ENCODE measurements around the gene USP32.
"Not testable (repeated sequence)": the region's sequence is repeated elsewhere in the genome, so short reads cannot be mapped to it uniquely, and the experiment has no call there.

GRCh38 chr17:60378187-60378586, 13.7 kb downstream of the USP32 start:
- TF ChIP-seq, protein P1, sequence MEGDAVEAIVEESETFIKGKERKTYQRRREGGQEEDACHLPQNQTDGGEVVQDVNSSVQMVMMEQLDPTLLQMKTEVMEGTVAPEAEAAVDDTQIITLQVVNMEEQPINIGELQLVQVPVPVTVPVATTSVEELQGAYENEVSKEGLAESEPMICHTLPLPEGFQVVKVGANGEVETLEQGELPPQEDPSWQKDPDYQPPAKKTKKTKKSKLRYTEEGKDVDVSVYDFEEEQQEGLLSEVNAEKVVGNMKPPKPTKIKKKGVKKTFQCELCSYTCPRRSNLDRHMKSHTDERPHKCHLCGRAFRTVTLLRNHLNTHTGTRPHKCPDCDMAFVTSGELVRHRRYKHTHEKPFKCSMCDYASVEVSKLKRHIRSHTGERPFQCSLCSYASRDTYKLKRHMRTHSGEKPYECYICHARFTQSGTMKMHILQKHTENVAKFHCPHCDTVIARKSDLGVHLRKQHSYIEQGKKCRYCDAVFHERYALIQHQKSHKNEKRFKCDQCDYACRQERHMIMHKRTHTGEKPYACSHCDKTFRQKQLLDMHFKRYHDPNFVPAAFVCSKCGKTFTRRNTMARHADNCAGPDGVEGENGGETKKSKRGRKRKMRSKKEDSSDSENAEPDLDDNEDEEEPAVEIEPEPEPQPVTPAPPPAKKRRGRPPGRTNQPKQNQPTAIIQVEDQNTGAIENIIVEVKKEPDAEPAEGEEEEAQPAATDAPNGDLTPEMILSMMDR (conservative IDR thresholded peaks at IDR 0.05; ENCODE audit: low read length), result not testable (repeated sequence)
- TF ChIP-seq EZH2phosphoT487 (IDR thresholded peaks at IDR 0.05; ENCODE audit: borderline replicate concordance), result not testable (repeated sequence)

All from Loucy (cell line).